Measurements from ENCODE around the gene HM13. TPM values are rescaled to one million over a fixed set of nuclear protein-coding genes. Genes with fewer than 3 reads are reported as not detected.
"Not testable (repeated sequence)": the region's sequence is repeated elsewhere in the genome, so short reads cannot be mapped to it uniquely, and the experiment has no call there.

Gene HM13
- total and polyA plus RNA-seq, 7 donors = 34.8 to 304 (median 62.5) TPM

DNA sequence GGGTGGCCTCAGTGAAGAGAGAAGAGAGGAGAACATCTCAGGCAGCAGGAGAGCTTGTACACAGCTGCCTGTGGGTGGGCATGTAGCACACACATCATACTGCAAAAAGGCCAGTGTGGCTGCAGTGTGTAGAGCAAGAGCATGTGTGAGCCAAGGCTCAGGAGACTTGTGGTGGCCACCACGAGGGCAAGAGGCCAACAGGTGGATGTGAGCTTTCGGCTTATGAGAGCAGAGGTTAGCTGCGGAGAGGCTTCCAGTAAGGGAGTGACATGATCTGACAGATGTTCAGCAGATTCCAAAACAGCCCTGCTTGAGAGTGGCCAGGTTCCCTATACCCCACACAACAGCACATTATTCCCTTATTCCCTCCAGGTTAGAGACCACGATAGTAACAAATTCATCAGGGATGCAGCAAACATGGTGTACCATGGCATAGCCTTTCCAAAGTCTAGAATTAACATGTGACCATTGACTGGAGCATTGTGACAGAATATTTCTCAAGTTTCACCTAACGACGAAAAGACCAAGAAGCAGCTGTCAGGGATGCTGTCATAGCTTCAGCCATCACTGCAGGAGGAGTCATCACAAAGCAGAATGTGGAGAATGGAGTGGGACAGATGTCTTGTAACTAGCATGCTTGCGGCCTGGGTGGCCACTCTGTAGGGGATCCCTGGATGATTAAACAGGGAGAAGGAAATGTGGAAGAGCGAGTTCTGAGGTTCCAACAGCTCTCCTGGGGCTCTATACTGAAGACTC is 23.1 kb downstream of the HM13 start:
- DNase-seq = no peak
- Histone ChIP-seq H3K36me3 (peaks cover 0 to 91% (median 47%) of the 10 kb centered on the region in 4 donors), H3K9me3 (no peaks in the 10 kb centered on the region), H3K4me3 (no peak overlapping the region), H3K27me3 (no peaks in the 10 kb centered on the region), H3K4me1 (no peaks in the 10 kb centered on the region), H3K27ac (no peak overlapping the region)
- TF ChIP-seq POLR2AphosphoS5 (IDR thresholded peaks at IDR 0.05) = no peak
- no peak for TF ChIP-seq EP300 (IDR thresholded peaks at IDR 0.05)
- no peak for TF ChIP-seq POLR2A (IDR thresholded peaks at IDR 0.05)
- TF ChIP-seq, protein P1, sequence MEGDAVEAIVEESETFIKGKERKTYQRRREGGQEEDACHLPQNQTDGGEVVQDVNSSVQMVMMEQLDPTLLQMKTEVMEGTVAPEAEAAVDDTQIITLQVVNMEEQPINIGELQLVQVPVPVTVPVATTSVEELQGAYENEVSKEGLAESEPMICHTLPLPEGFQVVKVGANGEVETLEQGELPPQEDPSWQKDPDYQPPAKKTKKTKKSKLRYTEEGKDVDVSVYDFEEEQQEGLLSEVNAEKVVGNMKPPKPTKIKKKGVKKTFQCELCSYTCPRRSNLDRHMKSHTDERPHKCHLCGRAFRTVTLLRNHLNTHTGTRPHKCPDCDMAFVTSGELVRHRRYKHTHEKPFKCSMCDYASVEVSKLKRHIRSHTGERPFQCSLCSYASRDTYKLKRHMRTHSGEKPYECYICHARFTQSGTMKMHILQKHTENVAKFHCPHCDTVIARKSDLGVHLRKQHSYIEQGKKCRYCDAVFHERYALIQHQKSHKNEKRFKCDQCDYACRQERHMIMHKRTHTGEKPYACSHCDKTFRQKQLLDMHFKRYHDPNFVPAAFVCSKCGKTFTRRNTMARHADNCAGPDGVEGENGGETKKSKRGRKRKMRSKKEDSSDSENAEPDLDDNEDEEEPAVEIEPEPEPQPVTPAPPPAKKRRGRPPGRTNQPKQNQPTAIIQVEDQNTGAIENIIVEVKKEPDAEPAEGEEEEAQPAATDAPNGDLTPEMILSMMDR (IDR thresholded peaks at IDR 0.05) = no peak
- intact Hi-C loops (cut with DNase I) = no loop called here
- WGBS, 2 donors = 85 to 92% methylated on average over 8 of the region's 8 CpGs

- Histone ChIP-seq H3K4me3 (no peak overlapping the region), H3K9me3 (no peaks in the 10 kb centered on the region), H3K36me3 (peaks cover 0 to 91% (median 46%) of the 10 kb centered on the region in 4 donors), H3K27ac (no peak overlapping the region), H3K27me3 (no peaks in the 10 kb centered on the region), H3K4me1 (no peaks in the 10 kb centered on the region)
- WGBS, 2 donors = 48 to 80% methylated on average over 4 of the region's 4 CpGs
- TF ChIP-seq EP300 (IDR thresholded peaks at IDR 0.05) (no peak), POLR2AphosphoS5 (IDR thresholded peaks at IDR 0.05) (no peak), POLR2A (IDR thresholded peaks at IDR 0.05) (no peak)
- TF ChIP-seq, protein P1 (IDR thresholded peaks at IDR 0.05) = no peak
- no peak for DNase-seq
- intact Hi-C loops (cut with DNase I) = no loop called here
Observed at GRCh38 chr20:31537890-31538289, 23.6 kb downstream of the HM13 start.

- intact Hi-C loops (cut with DNase I) = no loop called here
- H3K36me3 ChIP-seq = peaks cover 0 to 91% (median 45%) of the 10 kb centered on the region in 4 donors
- 95 to 96% methylated on average over 4 of the region's 4 CpGs for WGBS, 2 donors
- H3K4me3 ChIP-seq = no peak overlapping the region
- DNase-seq = no peak
- H3K27me3 ChIP-seq = no peaks in the 10 kb centered on the region
- H3K4me1 ChIP-seq = no peaks in the 10 kb centered on the region
- no peak overlapping the region for H3K27ac ChIP-seq
- no peak for TF ChIP-seq POLR2A (IDR thresholded peaks at IDR 0.05)
- TF ChIP-seq POLR2AphosphoS5 (IDR thresholded peaks at IDR 0.05) = no peak
- TF ChIP-seq EP300 (IDR thresholded peaks at IDR 0.05) = no peak
- TF ChIP-seq, protein P1 (IDR thresholded peaks at IDR 0.05) = no peak
- H3K9me3 ChIP-seq = no peaks in the 10 kb centered on the region
Observed at GRCh38 chr20:31538326-31538725, 24.1 kb downstream of the HM13 start.

DNA sequence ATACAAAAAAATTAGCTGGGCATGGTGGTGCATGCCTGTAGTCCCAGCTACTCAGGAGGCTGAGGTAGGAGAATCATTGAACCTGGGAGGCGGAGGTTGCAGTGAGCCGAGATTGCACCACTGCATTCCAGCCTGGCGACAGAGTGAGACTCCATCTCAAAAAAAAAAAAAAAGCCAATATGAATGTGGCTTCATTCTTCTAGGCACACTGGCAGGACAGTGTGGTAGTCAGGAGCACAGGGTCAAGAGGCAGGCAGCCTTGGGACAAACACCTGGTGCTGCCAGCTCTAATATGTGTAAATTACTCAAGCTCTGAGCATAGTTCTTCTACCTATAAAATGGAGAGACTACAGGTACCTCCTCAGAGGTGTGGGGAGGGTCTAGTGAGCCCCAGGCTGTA is 25.4 kb downstream of the HM13 start:
- H3K36me3 ChIP-seq = peaks cover 0 to 79% (median 37%) of the 10 kb centered on the region in 4 donors
- H3K4me3 ChIP-seq; DNase-seq; H3K9me3 ChIP-seq; H3K27ac ChIP-seq; H3K27me3 ChIP-seq; intact Hi-C loops (cut with DNase I); H3K4me1 ChIP-seq: not testable (repeated sequence)
- WGBS, 2 donors = 94 to 97% methylated on average over 3 of the region's 3 CpGs

DNA sequence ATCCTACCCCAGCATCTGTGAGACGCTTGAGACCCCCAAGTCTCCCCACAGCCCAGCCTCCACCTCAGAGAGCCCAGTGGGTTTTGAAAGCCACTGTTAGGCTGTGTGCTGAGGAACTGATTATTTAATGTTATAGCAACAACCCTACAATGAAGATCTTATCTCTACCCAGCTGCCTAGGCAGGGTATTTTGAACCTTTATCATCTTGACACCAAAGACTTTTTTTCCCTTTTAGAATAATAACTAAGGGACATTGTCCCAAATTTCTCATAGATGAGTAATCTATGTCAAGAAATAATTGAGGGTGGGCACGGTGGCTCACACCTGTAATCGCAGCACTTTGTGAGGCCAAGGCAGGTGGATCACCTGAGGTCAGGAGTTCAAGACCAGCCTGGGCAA is 26.2 kb downstream of the HM13 start:
- no peak overlapping the region for H3K27ac ChIP-seq
- no peaks in the 10 kb centered on the region for H3K27me3 ChIP-seq
- no peaks in the 10 kb centered on the region for H3K9me3 ChIP-seq
- TF ChIP-seq EP300 (IDR thresholded peaks at IDR 0.05) (no peak), POLR2AphosphoS5 (IDR thresholded peaks at IDR 0.05) (no peak), POLR2A (IDR thresholded peaks at IDR 0.05) (no peak)
- TF ChIP-seq, protein P1 (IDR thresholded peaks at IDR 0.05) = no peak
- intact Hi-C loops (cut with DNase I) = no loop called here
- no peak for DNase-seq
- H3K4me3 ChIP-seq = no peak overlapping the region
- peaks cover 0 to 79% (median 37%) of the 10 kb centered on the region in 4 donors for H3K36me3 ChIP-seq
- H3K4me1 ChIP-seq = peaks cover 0 to 11% (median 3%) of the 10 kb centered on the region in 4 donors
- WGBS, 2 donors = 93% methylated on average over 3 of the region's 3 CpGs
